ENCODE data around the gene FAM156B.
"Not testable (repeated sequence)": the region's sequence is repeated elsewhere in the genome, so short reads cannot be mapped to it uniquely, and the experiment has no call there.

FAM156B gene

GRCh38 chrX:52896855-52897709 lies at the start of gene FAM156B:
TSS of gene FAM156B (plus strand) at chrX:52897330. CDS start at chrX:52907226, 9,896 bp downstream.
- not testable (repeated sequence) for H3K36me3 ChIP-seq (replicated peaks; ENCODE audit: low read depth, low read length); H3K4me2 ChIP-seq (ENCODE audit: low read length); H3K79me2 ChIP-seq (ENCODE audit: low read length); H2AFZ ChIP-seq (ENCODE audit: low read depth, low read length); H3K9ac ChIP-seq (ENCODE audit: low read length); H3K27ac ChIP-seq (ENCODE audit: low read length); H3K4me3 ChIP-seq (ENCODE audit: low read length); H4K20me1 ChIP-seq (ENCODE audit: insufficient read depth, low read length); H3K4me1 ChIP-seq (ENCODE audit: low read length); H3K9me3 ChIP-seq (ENCODE audit: insufficient read depth, low read length); H3K27me3 ChIP-seq (ENCODE audit: low read depth, low read length)

GRCh38 chrX:52852110-52852860 lies 44.8 kb upstream of the FAM156B start:
- Histone ChIP-seq H3K9ac (ENCODE audit: low read length) (no peak overlapping the region), H3K36me3 (replicated peaks; ENCODE audit: low read depth, low read length) (no peaks in the 10 kb centered on the region), H2AFZ (ENCODE audit: low read depth, low read length) (no peak overlapping the region), H3K27me3 (ENCODE audit: low read depth, low read length) (no peaks in the 10 kb centered on the region), H3K4me1 (ENCODE audit: low read length) (peaks cover 11% of the 10 kb centered on the region), H3K27ac (ENCODE audit: low read length) (no peak overlapping the region), H3K79me2 (ENCODE audit: low read length) (no peaks in the 10 kb centered on the region), H3K9me3 (ENCODE audit: insufficient read depth, low read length) (no peaks in the 10 kb centered on the region), H3K4me2 (ENCODE audit: low read length) (no peak overlapping the region), H3K4me3 (ENCODE audit: low read length) (no peak overlapping the region), H4K20me1 (ENCODE audit: insufficient read depth, low read length) (no peaks in the 10 kb centered on the region)
- no peak for TF ChIP-seq CTCF (IDR thresholded peaks at IDR 0.05; ENCODE audit: low read depth, low read length)

- not testable (repeated sequence) for H3K4me3 ChIP-seq (ENCODE audit: low read length); H2AFZ ChIP-seq (ENCODE audit: low read depth, low read length)
Observed at GRCh38 chrX:52856991-52857525, 40.1 kb upstream of the FAM156B start.

GRCh38 chrX:52865343-52865998 lies 31.7 kb upstream of the FAM156B start:
- Histone ChIP-seq H3K4me1 (ENCODE audit: low read length) (no peaks in the 10 kb centered on the region), H3K4me3 (ENCODE audit: low read length) (no peak overlapping the region), H3K27ac (ENCODE audit: low read length) (no peak overlapping the region), H3K79me2 (ENCODE audit: low read length) (no peaks in the 10 kb centered on the region), H3K9me3 (ENCODE audit: insufficient read depth, low read length) (no peaks in the 10 kb centered on the region), H3K4me2 (ENCODE audit: low read length) (no peak overlapping the region), H4K20me1 (ENCODE audit: insufficient read depth, low read length) (no peaks in the 10 kb centered on the region), H3K36me3 (replicated peaks; ENCODE audit: low read depth, low read length) (no peaks in the 10 kb centered on the region), H3K9ac (ENCODE audit: low read length) (no peak overlapping the region), H2AFZ (ENCODE audit: low read depth, low read length) (no peak overlapping the region), H3K27me3 (ENCODE audit: low read depth, low read length) (no peaks in the 10 kb centered on the region)
- TF ChIP-seq EZH2phosphoT487 (IDR thresholded peaks at IDR 0.05; ENCODE audit: low read depth) (no peak), CTCF (IDR thresholded peaks at IDR 0.05; ENCODE audit: low read depth, low read length) (no peak)

More at GRCh38 chrX:52856991-52857525, 40.1 kb upstream of the FAM156B start:
- not testable (repeated sequence) for H3K9ac ChIP-seq (ENCODE audit: low read length); H3K79me2 ChIP-seq (ENCODE audit: low read length); H3K9me3 ChIP-seq (ENCODE audit: insufficient read depth, low read length); H3K27ac ChIP-seq (ENCODE audit: low read length); H3K27me3 ChIP-seq (ENCODE audit: low read depth, low read length); H3K36me3 ChIP-seq (replicated peaks; ENCODE audit: low read depth, low read length); H4K20me1 ChIP-seq (ENCODE audit: insufficient read depth, low read length); H3K4me2 ChIP-seq (ENCODE audit: low read length)
- H3K4me1 ChIP-seq (ENCODE audit: low read length), result peaks cover 11% of the 10 kb centered on the region

Data from OCI-LY3 (cell line).